Measurements from ENCODE around the gene MPRIP. TPM values are rescaled to one million over a fixed set of nuclear protein-coding genes. Genes with fewer than 3 reads are reported as not detected.

Gene MPRIP
- total and polyA plus RNA-seq, 10 donors, result 52.3 to 309 (median 131) TPM

- Histone ChIP-seq H3K9me3 (no peaks in the 10 kb centered on the region), H3K27me3 (replicated peaks in 1 of 7) (no peaks in the 10 kb centered on the region), H3K4me1 (peaks cover 0 to 45% (median 13%) of the 10 kb centered on the region in 6 donors), H3K36me3 (no peaks in the 10 kb centered on the region), H3K27ac (no peak overlapping the region), H3K4me3 (no peak overlapping the region)
- TF ChIP-seq CTCF (IDR thresholded peaks at IDR 0.05 in 8 of 11, conservative IDR thresholded peaks at IDR 0.05 in 3 of 11) (no peak), POLR2A (IDR thresholded peaks at IDR 0.05) (no peak), POLR2AphosphoS5 (IDR thresholded peaks at IDR 0.05) (no peak)
- no peak for DNase-seq
- WGBS, 5 donors, result 84 to 92% (median 91%) methylated on average over 7 to 8 of the region's 8 CpGs
- intact Hi-C loops (cut with DNase I; ENCODE audit: low total_unique reads), result no loop called here
Measured at GRCh38 chr17:17017343-17018014, 24.8 kb upstream of the MPRIP start.

GRCh38 chr17:17018021-17018441 lies 24.2 kb upstream of the MPRIP start:
- H3K27ac ChIP-seq, result no peak overlapping the region
- TF ChIP-seq POLR2A (IDR thresholded peaks at IDR 0.05), result no peak
- TF ChIP-seq CTCF (IDR thresholded peaks at IDR 0.05 in 8 of 11, conservative IDR thresholded peaks at IDR 0.05 in 3 of 11), result no peak
- peaks cover 0 to 46% (median 13%) of the 10 kb centered on the region in 6 donors for H3K4me1 ChIP-seq
- WGBS, 5 donors, result 51 to 56% (median 52%) methylated on average over 11 of the region's 11 CpGs
- no peaks in the 10 kb centered on the region for H3K9me3 ChIP-seq
- peak; percentile 70 for DNase-seq
- no peak overlapping the region for H3K4me3 ChIP-seq
- H3K36me3 ChIP-seq, result no peaks in the 10 kb centered on the region
- no peaks in the 10 kb centered on the region for H3K27me3 ChIP-seq (replicated peaks in 1 of 7)
- intact Hi-C loops (cut with DNase I; ENCODE audit: low total_unique reads), result no loop called here

- H3K27ac ChIP-seq, result no peak overlapping the region
- H3K9me3 ChIP-seq, result no peaks in the 10 kb centered on the region
- WGBS, 5 donors, result 90 to 97% (median 93%) methylated on average over 8 to 10 of the region's 10 CpGs
- intact Hi-C loops (cut with DNase I; ENCODE audit: low total_unique reads), result no loop called here
- H3K36me3 ChIP-seq, result no peaks in the 10 kb centered on the region
- peaks cover 0 to 46% (median 13%) of the 10 kb centered on the region in 6 donors for H3K4me1 ChIP-seq
- DNase-seq, result peak; percentile 56
- TF ChIP-seq CTCF (IDR thresholded peaks at IDR 0.05 in 8 of 11, conservative IDR thresholded peaks at IDR 0.05 in 3 of 11), result no peak
- TF ChIP-seq POLR2A (IDR thresholded peaks at IDR 0.05), result no peak
- TF ChIP-seq POLR2AphosphoS5 (IDR thresholded peaks at IDR 0.05), result no peak
- no peaks in the 10 kb centered on the region for H3K27me3 ChIP-seq (replicated peaks in 1 of 7)
- no peak overlapping the region for H3K4me3 ChIP-seq
Measured at GRCh38 chr17:17018612-17019429, 23.4 kb upstream of the MPRIP start.

GRCh38 chr17:17019430-17019762 lies 22.9 kb upstream of the MPRIP start:
- H3K9me3 ChIP-seq, result no peaks in the 10 kb centered on the region
- H3K27ac ChIP-seq, result no peak overlapping the region
- DNase-seq, result no peak
- intact Hi-C loops (cut with DNase I; ENCODE audit: low total_unique reads), result no loop called here
- 85 to 92% (median 86%) methylated on average over 5 of the region's 5 CpGs for WGBS, 5 donors
- no peaks in the 10 kb centered on the region for H3K27me3 ChIP-seq (replicated peaks in 1 of 7)
- peaks cover 0 to 46% (median 13%) of the 10 kb centered on the region in 6 donors for H3K4me1 ChIP-seq
- no peak for TF ChIP-seq CTCF (IDR thresholded peaks at IDR 0.05 in 8 of 11, conservative IDR thresholded peaks at IDR 0.05 in 3 of 11)
- no peak for TF ChIP-seq POLR2AphosphoS5 (IDR thresholded peaks at IDR 0.05)
- no peak for TF ChIP-seq POLR2A (IDR thresholded peaks at IDR 0.05)
- H3K36me3 ChIP-seq, result no peaks in the 10 kb centered on the region
- H3K4me3 ChIP-seq, result no peak overlapping the region
